NCI-H146 (cell line): ENCODE data around the gene FOXN3.
"Not testable (repeated sequence)": the region's sequence is repeated elsewhere in the genome, so short reads cannot be mapped to it uniquely, and the experiment has no call there.

Source experiments
- DNase-seq: peaks from one replicate; lab custom pipeline; 2025; lab: John Stamatoyannopoulos, UW

The FOXN3 gene

DNA sequence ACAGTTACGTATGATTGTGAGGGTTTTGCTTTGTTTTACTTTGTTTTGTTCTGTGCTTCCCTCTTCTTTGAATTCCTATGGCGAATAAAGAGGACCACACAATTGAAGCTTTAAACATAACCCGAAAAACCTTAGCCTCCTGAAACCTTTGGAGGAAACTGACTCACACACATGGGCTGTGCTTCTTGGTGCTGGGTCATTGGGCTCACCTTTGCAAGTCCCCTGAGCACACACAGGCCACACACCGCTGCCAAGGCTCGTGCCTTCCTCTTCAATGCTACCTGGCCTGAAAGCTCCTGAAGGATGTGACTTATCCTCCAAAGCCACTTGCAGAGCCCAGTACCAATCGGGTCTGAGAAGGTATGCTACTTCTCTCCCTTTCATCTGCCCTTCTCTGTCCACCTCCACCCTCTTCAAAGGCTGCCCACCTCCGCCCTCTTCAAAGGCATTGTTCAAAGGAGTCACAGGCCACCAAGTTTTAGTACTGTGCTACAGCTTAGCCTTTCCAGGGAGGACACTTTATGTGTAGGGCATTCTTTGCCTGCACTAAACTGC is 114.6 kb downstream of the FOXN3 start:
- no peak for DNase-seq

DNA sequence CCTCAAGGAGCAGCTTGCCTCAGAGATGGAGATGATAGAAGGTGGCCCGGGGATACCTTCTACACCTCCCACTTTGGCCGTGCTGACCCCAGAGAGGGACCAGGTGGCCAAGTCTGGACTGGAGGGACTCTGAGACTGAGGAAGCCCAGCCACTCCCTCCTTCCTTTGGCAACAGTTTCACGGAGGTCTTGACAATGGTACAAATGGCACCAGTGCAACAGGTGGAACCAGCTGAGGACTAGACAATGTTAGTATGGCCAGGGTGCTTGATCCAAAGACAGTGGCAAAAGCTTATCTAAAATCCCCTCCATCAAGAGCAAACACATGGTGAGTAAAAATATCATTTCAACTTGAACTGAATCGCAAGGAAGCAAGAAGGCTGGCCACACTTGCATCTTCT is 117.4 kb downstream of the FOXN3 start:
- no peak for DNase-seq

DNA sequence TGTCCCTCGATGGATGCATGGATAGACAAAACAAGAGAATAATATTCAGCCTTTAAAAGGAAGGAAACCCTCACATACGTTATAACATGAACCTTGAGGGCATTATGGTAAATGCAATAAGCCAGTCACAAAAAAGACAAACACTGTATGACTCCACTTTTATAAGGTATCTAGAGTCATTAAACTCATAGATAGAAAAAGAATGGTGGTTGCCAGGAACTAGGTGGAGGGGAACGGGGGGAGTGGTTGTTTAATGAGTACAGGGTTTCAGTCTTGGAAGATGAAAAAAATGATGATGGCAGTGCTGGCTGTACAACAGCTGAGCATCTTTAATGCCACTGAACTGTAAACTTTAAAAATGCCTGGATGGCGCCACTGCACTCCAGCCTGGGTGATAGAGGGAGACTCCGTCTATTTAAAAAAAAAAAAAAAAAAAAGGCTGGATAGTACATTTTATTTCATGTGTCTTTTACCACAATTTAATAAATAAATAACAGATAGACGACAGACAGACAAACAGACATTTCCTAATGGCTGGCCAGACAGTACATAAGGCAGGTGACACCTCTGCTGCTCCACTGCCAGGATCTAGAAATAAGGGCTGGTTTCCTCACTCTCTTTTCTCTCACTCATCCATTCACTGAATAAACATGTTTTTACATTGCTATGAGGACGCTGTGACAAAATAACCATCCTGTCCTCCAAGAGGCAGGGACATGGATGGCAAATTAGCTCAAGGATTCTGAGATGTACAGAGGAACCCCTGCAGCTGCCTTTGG is 118.8 kb downstream of the FOXN3 start:
- DNase-seq = no peak

DNA sequence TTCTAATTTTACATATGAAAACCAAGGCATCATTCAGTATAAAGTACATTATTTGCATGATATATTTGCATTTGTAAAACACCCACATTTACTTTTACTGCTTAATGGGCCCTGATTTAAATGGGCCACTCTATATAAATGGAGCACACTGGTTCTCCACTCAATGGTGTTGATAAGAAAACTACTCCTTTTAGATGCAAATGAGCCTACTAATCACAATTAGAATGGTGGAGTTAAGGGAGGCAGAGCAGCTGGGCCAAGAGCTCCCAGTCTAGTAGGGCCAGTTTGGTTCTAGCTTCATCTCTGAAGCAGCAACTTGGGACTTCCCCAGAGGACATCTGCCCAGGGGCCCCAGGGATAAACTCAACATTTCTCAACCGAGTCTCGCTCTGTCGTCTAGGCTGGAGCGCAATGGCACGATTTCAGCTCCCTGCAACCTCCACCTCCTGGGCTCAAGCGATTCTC is 120.7 kb downstream of the FOXN3 start:
- no peak for DNase-seq

DNA sequence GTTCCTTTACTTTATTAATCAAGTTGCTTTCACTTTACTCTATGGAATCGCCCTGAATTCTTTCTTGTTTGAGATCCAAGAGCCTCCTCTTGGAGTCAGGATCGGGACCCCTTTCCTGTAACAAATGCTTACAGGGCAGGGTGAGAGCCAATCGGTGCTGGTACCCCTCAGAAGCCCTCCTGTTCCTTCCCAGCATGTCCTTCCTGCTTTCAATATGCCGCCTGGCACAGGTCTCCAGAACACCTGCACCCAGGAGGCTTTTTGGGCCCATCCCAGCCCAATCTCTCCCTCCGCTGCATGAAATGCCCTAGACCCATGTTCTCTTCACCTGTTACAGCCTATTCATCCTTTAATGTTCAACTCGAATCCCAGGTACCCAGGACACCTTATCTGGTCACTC is 122.2 kb downstream of the FOXN3 start:
- no peak for DNase-seq

DNA sequence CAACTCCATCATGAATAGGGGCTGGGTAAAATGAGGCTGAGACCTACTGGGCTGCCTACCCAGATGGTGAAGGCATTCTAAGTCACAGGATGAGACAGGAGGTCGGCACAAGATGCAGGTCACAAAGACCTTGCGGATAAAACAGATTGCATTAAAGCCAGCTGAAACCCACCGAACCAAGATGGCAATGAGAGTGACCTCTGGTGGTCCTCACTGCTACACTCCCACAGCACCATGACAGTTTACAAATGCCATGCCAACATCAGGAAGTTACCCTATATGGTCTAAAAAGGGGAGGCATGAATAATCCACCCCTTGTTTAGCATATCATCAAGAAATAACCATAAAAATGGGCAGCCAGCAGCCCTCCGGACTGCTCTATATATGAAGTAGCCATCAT is 122.6 kb downstream of the FOXN3 start:
- DNase-seq = not testable (repeated sequence)

DNA sequence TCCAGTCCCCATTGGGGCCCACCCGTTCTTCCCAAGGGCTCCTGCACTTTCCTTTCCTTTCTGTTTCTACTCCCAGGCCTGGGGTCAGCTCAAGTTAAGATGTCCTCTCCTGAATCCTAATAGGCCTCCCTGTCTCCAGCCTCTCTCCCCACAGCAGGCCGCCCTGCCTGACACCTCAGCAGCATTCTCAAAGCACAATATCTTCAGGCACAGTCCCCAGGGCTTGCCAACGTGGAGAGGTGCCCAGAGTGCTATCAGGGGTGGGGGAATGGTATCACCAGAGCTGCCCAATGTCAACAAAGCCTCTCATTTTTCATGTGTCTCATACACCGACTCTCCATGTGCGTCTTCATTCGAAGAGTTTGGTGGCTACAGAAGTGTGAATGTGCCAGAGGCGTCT is 123.0 kb downstream of the FOXN3 start:
- no peak for DNase-seq

DNA sequence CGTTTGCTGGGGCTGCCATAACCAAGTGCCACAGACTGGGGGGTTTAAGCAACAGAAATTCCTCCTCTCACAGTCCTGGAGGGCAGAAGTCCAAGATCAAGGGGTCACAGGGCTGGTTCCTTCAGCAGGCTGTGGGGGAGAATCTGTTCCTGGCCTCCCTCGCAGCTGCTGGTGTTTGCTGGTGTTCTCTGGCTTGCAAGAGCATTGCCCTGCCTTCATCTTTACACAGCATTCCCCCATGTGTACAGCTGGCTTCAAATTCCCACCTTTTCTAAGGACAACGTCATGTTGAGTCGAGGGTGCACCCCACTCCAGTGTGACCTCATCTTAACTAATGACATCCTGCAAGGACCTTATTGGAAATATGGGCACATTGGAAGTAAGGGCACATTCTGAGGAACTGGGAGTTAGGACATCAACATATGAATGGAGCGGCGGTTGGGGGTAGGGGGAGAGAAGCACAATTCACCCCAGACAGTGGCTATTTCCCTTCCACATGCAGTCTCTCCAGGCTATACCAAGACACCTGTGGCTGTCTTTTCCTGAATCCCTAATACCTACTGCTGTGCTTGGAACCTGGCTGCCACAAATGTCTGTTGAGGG is 123.6 kb downstream of the FOXN3 start:
- no peak for DNase-seq

DNA sequence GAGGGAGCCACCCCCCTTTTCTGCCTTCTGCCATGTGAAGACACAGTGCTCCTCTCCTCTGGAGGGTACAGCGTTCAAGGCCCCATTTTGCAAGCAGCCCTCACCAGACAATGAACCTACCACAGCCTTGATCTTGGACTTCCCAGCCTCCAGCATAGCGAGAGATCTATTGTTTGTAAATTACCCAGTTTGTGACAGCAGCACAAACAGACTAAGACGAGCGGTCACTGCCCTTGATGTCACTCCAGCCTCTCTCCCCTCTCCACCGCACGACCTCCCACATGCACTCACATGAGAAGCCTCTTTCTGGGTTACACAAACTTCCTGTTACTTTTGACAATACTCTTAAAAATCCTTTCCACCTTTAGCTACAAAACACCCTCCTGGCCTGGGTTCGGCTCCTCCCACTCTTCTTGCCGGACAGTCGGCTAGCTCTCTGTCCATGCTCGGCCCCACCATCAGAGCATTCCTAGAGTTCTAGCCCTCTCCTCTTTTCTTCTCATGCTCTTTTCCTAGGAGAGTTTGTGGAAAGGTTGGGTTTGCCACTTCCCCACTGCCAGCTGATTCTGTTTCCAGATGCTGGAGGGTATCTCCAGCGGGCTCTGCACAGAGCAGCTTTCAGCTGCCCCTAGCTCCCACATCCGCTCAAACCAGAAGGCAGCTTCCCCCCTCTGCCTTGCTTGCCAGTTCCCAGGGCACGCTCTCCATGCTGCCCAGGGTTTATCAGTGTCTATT is 124.3 kb downstream of the FOXN3 start:
- no peak for DNase-seq

DNA sequence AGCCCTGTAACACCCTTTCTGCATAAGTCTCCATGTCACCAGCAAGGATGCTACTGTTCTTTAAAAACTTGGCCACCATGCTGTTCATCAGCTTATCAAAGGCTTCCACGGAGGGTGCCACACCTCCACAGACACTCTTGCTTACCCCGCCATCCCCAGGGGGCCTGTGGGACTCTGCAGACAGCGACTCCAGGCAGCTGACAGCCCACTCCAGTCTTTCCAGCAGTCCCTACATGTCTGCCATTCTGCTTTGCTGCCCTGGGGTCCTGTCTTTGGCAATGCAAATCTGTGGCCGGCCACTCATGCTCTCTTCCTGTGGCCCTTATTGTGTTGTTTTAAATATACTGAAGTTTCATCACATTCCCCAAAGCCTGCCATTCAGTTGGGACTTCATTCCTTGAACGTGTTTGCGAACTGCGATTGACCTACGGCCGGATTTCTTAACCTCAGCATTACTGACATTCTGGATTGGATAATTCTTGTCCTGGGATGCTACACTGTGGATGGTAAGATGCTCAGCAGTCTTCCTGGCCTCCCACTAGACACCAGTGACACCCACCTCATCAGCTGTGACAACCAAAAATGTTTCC is 125.6 kb downstream of the FOXN3 start:
- DNase-seq = no peak

DNA sequence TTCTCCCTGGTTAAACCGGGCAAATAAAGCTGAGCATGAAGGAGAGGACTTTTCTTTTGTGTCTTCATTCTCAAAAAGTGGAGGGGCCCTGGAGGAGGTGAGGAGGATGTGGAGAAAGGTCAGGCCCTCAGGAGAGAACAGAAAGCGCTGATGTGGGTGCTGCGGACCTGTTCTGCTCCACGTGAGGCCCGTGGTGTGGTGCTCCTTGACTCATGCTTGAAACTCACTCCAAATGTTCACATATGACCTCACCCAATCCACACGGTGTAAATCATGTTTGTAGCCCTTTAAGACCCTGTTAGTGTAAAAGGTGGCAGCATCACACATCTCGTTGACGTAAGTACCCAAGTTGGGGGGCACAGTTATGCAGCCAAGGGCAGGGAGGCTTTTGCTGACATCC is 126.2 kb downstream of the FOXN3 start:
- no peak for DNase-seq

DNA sequence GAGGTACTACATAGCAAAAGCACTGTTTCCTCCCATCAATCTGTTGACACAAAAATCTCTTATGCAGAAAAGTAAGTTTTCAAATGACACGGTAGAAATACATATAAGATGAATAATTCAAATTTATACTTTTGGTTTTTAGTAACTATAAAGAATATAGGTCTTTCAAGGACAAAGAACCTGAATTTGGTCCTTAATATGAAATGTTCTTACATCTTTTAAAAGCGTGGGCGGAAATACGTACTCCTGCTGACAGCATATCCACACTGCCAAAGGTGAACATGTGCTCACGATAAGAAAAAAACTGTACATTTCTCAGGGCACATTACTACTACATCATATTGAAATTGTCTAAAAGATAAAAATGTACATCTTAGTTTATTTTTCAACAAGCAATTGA is 127.6 kb downstream of the FOXN3 start:
- DNase-seq = no peak

DNA sequence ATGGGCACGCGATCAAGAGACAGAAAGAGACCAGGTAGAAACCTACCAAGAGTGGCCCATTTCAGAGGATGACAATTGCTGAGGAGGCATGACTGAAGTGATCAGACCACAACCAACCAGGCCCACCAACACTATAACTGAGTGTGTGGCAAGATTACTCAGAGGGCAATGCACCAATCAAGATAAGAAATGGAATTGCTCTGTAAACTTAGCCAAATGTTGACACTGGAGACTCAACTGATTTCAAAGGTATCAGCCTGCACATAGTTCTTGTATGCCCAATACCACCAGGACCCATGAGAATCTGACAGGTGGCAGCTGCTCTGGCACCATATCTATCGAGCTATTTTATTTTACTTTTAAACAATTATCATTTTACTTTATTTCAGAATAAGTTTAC is 128.9 kb downstream of the FOXN3 start:
- no peak for DNase-seq

DNA sequence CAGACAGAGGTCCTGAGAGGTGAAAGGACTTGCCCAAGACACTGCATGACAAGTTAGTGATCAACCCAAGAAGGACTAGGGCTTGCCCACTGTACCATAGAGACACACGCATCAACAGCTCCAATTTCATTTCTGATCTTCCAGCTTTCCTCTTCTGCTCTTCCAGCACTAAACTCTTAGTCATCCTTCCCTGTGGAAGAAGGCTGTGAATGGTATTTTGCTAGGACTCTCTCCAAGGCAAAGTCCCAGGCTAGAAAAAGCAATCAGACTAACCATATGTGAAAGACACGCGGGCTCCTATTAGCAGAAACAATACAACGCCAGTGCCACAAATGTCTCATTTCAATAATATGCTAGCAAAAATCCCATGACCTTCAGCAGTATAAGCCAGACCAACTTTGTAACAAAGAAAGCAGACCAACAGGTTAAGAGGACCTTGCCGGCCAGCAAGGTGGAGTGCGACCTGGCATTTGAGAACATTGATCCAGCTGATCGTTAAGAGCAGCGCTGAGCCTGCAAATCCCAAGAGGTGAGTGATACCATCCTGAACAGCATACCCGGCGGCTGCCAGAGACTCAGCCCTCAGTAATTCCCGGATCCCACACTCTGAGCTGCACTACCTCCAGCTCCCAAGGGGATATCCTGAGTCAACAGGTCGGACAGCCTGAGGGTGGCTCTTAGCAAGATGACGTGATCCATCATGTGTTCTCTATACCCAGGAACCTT is 132.5 kb downstream of the FOXN3 start:
- DNase-seq = no peak

DNA sequence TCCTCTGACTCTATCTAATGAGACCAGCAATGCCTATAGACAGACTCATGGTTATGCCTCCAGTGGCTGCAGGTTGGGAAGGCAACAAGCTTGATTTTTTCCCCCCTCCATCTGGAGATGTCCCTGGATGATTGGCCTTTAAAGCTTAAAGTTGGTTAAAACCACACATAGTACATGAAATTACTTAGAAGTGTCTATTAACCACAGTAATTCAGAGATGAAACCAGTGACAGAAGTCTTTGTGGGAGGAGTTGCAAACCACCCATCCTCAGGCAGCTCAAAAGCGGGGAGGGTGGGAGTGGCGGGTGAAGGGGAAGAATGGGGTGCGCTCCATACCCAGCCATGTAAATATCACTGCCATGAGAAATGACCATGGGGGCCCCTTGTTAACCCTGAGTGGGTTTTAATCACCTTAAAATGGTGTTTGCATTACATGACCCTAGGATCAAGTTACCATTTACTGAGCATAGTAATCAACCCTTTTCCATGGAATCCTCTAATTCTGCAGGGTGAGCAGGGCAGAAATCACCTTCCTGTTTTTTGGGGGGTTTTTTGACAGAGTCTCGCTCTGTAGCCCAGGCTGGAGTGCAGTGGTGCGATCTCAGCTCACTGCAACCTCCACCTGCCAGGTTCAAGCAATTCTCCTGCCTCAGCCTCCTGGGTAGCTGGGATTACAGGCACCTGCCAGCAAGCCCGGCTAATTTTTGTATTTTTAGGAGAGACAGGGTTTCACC is 133.5 kb downstream of the FOXN3 start:
- DNase-seq = no peak

DNA sequence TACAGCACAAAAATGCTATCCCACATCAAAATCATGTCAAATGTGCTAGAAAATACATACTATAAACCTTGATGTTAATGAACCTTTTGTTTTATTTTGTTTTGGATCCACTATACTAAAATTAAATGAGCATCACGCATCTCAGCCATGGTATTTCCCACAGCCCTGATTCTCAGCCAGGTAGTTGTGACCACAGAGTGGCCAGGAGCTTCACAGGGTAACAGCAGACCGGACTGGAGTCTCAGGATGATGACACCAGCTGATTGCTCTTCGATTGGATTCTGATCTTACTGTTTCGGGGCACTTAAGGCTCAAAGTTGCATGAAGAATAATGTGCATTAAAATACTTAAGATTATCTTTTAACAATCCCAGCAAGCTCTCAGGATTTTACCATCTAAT is 134.8 kb downstream of the FOXN3 start:
- DNase-seq = no peak

DNA sequence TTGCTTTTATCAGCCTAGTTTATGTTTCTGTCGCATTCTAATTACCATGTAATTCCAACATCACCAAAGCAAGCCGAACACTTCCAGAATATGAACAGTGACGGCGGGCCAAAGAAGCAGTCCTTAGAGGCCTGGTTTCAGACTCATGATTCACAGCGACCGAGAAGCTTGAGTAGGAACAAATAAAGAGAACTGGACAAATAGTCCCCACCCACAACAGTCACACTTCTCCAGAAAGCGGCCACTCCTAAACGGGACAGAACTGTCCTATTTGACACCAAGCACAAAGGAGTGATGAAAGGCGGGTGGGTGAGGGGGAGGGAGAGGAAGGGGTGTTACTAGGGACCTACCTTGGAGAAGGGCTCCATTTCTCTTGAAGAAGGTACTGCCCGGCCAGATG is 136.4 kb downstream of the FOXN3 start:
- DNase-seq = no peak

DNA sequence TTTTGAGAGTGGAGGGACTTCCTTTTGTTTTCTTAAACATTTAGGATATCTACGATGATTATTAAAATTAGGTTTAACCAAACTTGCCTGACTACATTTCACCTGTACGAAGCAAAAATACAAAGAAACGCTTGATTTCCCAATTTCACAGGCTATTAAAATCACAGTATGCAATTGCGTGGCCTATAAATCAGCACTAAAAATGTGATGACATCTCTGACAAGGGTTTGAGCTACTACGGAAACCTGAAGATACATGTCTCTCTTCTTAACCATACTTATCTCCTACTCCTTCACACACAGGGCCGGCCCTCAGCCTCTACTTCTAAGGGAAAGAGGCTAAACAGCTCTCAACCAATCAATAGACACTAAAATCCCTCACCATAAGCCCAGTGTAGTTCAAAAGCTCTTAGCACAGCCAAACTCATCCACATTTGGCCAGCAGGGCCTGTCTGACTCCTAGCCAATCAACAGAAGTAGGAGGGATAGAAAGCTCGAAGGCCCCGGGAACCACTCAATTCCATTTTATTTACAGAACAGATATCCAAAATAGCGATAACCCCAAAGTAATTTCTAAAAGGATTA is 137.3 kb downstream of the FOXN3 start:
- no peak for DNase-seq

DNA sequence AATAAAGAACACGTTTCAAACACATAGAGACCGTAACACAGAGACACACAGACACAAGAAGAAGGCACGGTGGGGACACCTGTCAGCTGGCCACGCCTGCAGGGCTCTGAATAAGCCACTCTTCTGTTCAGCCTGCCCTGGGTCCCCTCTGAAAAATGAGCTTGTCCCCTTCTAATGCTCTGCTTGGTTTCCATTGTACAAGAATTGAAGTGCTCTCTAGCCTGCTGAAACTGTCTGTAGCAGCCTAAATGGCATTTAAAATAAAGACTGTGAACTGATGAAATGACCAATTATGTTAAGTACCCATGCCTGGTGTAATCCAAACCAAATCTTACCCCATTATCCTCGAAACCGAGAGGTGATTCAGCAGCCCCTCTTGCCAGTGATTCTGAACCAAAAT is 139.8 kb downstream of the FOXN3 start:
- no peak for DNase-seq

DNA sequence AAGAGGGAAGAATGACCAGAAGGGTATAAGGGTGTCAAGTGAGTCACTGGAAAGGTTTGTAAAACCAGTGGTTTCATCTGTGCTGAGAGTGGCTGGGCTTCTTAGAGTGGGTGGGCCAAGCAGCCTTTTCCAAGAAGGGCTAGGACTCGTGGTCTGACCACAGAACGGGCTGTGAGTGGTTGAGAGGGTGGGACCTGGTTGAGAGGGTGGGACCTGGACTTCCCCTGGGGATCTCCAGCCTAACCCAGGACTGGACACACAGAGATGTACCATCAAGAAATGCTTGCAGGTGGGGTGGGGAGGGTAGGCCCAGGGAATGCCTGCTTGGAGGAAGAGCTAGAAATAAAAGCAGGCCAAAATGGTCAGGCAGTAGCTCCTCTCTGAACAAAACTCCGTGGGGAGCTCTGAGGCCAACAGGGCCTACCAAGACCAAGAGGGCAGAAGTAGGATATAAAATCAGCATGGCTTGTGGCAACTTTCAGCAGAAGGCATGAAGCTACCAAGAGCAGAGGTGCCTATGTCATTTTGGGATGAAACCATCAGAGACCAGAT is 140.5 kb downstream of the FOXN3 start:
- DNase-seq = no peak
